ENCODE results near the gene FGF10. TPM values are rescaled to one million over a fixed set of nuclear protein-coding genes. Genes with fewer than 3 reads are reported as not detected.

Gene FGF10
- polyA plus RNA-seq, 2 of the 4 experiments (the other 2 are of a cell fraction) = not detected

- DNase-seq (ENCODE audit: low read depth in 1 of 2, low spot score in 1 of 2) (no peak), FAIRE-seq (no peak), ATAC-seq (no peak)
- POLR2A ChIA-PET = no interaction called here
- CTCF ChIA-PET = no interaction called here
- Histone ChIP-seq H3K9me3 (no peaks in the 10 kb centered on the region), H3K4me3 (no peak overlapping the region), H3K27ac (no peak overlapping the region), H3K4me2 (no peak overlapping the region), H3K4me1 (no peaks in the 10 kb centered on the region)
- TF ChIP-seq ZFP36 (IDR thresholded peaks at IDR 0.05; ENCODE audit: borderline replicate concordance, partially characterized antibody) = no peak
- 17% methylated on average over 2 of the region's 2 CpGs for WGBS (ENCODE audit: missing lambda C conversion rate)
Observed at GRCh38 chr5:44292736-44293135, 96.5 kb downstream of the FGF10 start.

- no peak overlapping the region for H3K4me2 ChIP-seq
- DNase-seq (ENCODE audit: low read depth in 1 of 2, low spot score in 1 of 2) = no peak
- TF ChIP-seq EHF (CRISPR knock-in tag; IDR thresholded peaks at IDR 0.05) = no peak
- TF ChIP-seq POLR2A (IDR thresholded peaks at IDR 0.05; ENCODE audit: low read length) = no peak
- TF ChIP-seq TP53 (CRISPR knock-in tag; IDR thresholded peaks at IDR 0.05) = no peak
- TF ChIP-seq SREBF2 (IDR thresholded peaks at IDR 0.05) = no peak
- TF ChIP-seq NPAS2 (CRISPR knock-in tag; IDR thresholded peaks at IDR 0.05; ENCODE audit: borderline replicate concordance) = no peak
- WGBS (ENCODE audit: missing lambda C conversion rate) = 3% methylated on average over 3 of the region's 3 CpGs
- no peak for ATAC-seq
- no peaks in the 10 kb centered on the region for H3K9me3 ChIP-seq
- FAIRE-seq = no peak
- ChIA-PET POLR2A (no interaction called here), CTCF (no interaction called here)
- H3K27ac ChIP-seq = no peak overlapping the region
- no peak overlapping the region for H3K4me3 ChIP-seq
- no peaks in the 10 kb centered on the region for H3K4me1 ChIP-seq
Observed at GRCh38 chr5:44278469-44278868, 110.8 kb downstream of the FGF10 start.

GRCh38 chr5:44275908-44276307 lies 113.3 kb downstream of the FGF10 start:
- ChIA-PET POLR2A (no interaction called here), CTCF (no interaction called here)
- no peak for DNase-seq (ENCODE audit: low read depth in 1 of 2, low spot score in 1 of 2)
- Histone ChIP-seq H3K9me3 (no peaks in the 10 kb centered on the region), H3K27ac (no peak overlapping the region), H3K4me1 (no peaks in the 10 kb centered on the region), H3K4me2 (no peak overlapping the region), H3K4me3 (no peak overlapping the region)
- no peak for TF ChIP-seq HES2 (IDR thresholded peaks at IDR 0.05)
- TF ChIP-seq MAFK (IDR thresholded peaks at IDR 0.05; ENCODE audit: partially characterized antibody) = no peak
- no peak for TF ChIP-seq POLR2A (IDR thresholded peaks at IDR 0.05; ENCODE audit: low read length)
- WGBS (ENCODE audit: missing lambda C conversion rate) = 0% methylated on average over 1 of the region's 1 CpG
- FAIRE-seq = no peak
- no peak for ATAC-seq

GRCh38 chr5:44275329-44275728 lies 113.9 kb downstream of the FGF10 start:
- CTCF ChIA-PET = no interaction called here
- no peak overlapping the region for H3K27ac ChIP-seq
- no peaks in the 10 kb centered on the region for H3K4me1 ChIP-seq
- no peaks in the 10 kb centered on the region for H3K9me3 ChIP-seq
- H3K4me2 ChIP-seq = no peak overlapping the region
- FAIRE-seq (no peak), ATAC-seq (no peak), DNase-seq (ENCODE audit: low read depth in 1 of 2, low spot score in 1 of 2) (no peak)
- POLR2A ChIA-PET = no interaction called here
- 0% methylated on average over 1 of the region's 1 CpG for WGBS (ENCODE audit: missing lambda C conversion rate)
- no peak for TF ChIP-seq BCL3 (IDR thresholded peaks at IDR 0.05)
- TF ChIP-seq RCOR1 (IDR thresholded peaks at IDR 0.05; ENCODE audit: low read depth, low read length) = no peak
- TF ChIP-seq MAZ (IDR thresholded peaks at IDR 0.05; ENCODE audit: borderline replicate concordance, low read depth, low read length) = no peak
- no peak for TF ChIP-seq ATOH8 (CRISPR knock-in tag; IDR thresholded peaks at IDR 0.05; ENCODE audit: low read depth)
- TF ChIP-seq POLR2AphosphoS2 (conservative IDR thresholded peaks at IDR 0.05; ENCODE audit: low read length) = no peak
- no peak for TF ChIP-seq ZC3H11A (IDR thresholded peaks at IDR 0.05)
- no peak for TF ChIP-seq FOXS1 (CRISPR knock-in tag; IDR thresholded peaks at IDR 0.05)
- TF ChIP-seq TFCP2L1 (CRISPR knock-in tag; IDR thresholded peaks at IDR 0.05) = no peak
- no peak overlapping the region for H3K4me3 ChIP-seq

- ATAC-seq = no peak
- Histone ChIP-seq H3K4me1 (no peaks in the 10 kb centered on the region), H3K4me3 (no peak overlapping the region), H3K27ac (no peak overlapping the region), H3K9me3 (no peaks in the 10 kb centered on the region), H3K4me2 (no peak overlapping the region)
- ChIA-PET POLR2A (no interaction called here), CTCF (no interaction called here)
- no peak for FAIRE-seq
- no peak for DNase-seq (ENCODE audit: low read depth in 1 of 2, low spot score in 1 of 2)
- no peak for TF ChIP-seq SMC3 (IDR thresholded peaks at IDR 0.05)
- TF ChIP-seq GATA3 (IDR thresholded peaks at IDR 0.05; ENCODE audit: borderline replicate concordance) = no peak
- no peak for TF ChIP-seq ATOH8 (CRISPR knock-in tag; IDR thresholded peaks at IDR 0.05; ENCODE audit: low read depth)
- no peak for TF ChIP-seq RARB (CRISPR knock-in tag; IDR thresholded peaks at IDR 0.05)
- no peak for TF ChIP-seq MYC (IDR thresholded peaks at IDR 0.05; ENCODE audit: borderline replicate concordance, low read length)
- TF ChIP-seq NPAS2 (CRISPR knock-in tag; IDR thresholded peaks at IDR 0.05; ENCODE audit: borderline replicate concordance) = no peak
- no peak for TF ChIP-seq FOXS1 (CRISPR knock-in tag; IDR thresholded peaks at IDR 0.05)
- no peak for TF ChIP-seq ZSCAN20 (CRISPR knock-in tag; IDR thresholded peaks at IDR 0.05)
- TF ChIP-seq POLR2A (IDR thresholded peaks at IDR 0.05; ENCODE audit: low read length) = no peak
- TF ChIP-seq CTCF (IDR thresholded peaks at IDR 0.05) = no peak
- TF ChIP-seq RFX5 (IDR thresholded peaks at IDR 0.05) = no peak
- no peak for TF ChIP-seq ZNF302 (CRISPR knock-in tag; IDR thresholded peaks at IDR 0.05)
- TF ChIP-seq HEYL (CRISPR knock-in tag; IDR thresholded peaks at IDR 0.05) = no peak
Observed at GRCh38 chr5:44267909-44268308, 121.3 kb downstream of the FGF10 start.
